GM21786 (cell line): ENCODE measurements around the gene C16orf90.
A peak's percentile ranks its signal among the peaks of the same experiment; 100 is the strongest.

Source experiments
- ATAC-seq: cut with Tn5 transposase; IDR thresholded peaks from one replicate; pipeline ENCODE4 v1.9.1; 2021; ENCODE audit not compliant: unreplicated experiment

The C16orf90 gene

DNA sequence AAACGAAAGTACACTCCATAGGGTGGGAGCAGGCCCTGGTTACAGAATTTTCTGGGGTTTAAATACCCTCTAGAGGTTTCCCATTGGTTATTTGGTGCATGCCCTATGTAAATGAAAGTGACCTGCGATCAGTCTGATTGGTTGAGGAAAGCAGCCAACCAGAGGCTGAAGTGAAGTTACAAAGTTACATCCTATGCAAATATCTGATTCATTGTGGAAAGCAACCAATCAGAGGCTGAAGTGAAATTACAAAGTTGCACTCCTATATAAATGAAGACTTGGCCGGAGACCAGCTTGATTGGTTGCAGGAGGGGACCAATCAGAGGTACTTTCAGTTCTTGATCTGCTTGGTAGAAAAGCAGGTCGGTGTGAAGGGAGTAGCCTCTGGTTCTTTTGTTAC is 27.4 kb downstream of the C16orf90 start:
- ATAC-seq = no peak

DNA sequence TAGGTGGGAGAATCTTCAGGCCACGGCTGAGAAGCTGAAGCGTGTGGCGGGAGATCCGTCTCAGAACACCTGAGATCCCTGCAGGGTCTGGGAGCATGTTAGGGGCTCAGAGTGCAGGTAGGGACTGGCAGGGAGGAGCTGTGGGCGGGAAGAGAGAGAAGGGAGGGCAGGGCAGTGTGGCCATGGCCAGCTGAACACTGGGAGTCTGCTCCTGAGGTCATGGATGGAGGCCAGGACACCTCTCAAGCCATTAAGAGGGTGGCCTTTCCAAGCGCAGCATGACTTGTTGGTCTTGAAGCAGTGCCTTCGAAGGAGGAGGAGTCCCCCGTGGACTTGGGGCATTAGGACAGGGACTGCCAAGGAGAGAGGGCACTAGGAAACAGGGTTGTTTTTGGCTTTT is 28.1 kb downstream of the C16orf90 start:
- ATAC-seq = no peak

- no peak for ATAC-seq
Observed at GRCh38 chr16:3465911-3466584, 29.2 kb downstream of the C16orf90 start.

GRCh38 chr16:3465301-3465700 is 30.0 kb downstream of the C16orf90 start:
- no peak for ATAC-seq

- ATAC-seq = no peak
Observed at GRCh38 chr16:3461151-3461550, 34.1 kb downstream of the C16orf90 start.

- no peak for ATAC-seq
Observed at GRCh38 chr16:3460585-3460984, 34.7 kb downstream of the C16orf90 start.

GRCh38 chr16:3460121-3460520 is 35.2 kb downstream of the C16orf90 start:
- ATAC-seq = no peak

- no peak for ATAC-seq
Observed at GRCh38 chr16:3459401-3460090, 35.7 kb downstream of the C16orf90 start.

DNA sequence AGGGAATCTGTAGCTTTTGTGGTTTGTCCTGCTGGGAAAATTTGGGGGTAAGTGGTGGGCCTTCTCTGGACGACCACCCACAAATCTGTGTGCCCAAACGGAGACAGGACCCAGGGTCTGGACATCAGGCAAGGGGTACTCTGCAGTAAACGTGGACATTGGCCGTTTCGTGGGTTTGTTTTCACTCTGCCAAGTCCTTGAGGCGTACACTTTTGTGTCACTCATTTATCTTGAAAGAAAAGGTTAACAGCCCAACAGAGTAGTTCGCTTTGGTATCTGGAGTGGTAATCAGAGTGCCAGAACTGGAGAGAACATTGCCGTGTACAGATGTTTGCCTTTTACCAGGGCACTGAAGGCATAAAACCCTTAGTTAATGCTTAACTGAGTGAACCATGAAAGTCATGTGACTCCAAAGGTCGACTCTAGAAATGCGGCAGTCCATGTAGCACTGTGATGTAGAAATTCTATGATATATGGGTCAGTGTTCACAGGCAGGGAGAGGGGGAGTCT is 36.4 kb downstream of the C16orf90 start:
- no peak for ATAC-seq

- peak; percentile 6 for ATAC-seq
Observed at GRCh38 chr16:3458278-3458851, 36.9 kb downstream of the C16orf90 start.

GRCh38 chr16:3457434-3458252 is 37.6 kb downstream of the C16orf90 start:
- peak; percentile 72 for ATAC-seq

DNA sequence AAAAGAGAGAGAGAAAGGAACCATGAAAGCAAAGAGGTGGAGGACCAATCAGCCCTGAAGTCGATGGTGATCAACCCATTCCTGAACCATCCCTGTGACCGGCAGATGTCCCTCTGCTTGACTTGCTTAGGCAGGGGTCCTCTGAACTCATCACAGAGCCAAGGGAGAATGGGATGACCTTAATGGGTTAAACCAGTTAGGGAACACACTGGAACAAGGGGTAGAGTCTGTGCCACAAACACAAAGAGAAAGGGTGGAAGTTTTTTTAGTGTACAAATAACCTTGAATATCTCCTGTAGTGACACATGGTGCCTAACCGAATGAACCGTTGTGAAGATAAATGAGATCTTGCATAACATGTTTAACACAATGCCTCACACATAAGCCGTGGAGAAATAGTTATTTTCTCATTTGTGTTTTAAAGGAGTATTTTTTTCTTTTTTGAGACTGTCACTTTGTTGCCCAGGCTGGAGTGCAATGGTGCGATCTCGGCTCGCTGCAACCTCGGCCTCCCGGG is 40.6 kb downstream of the C16orf90 start:
- ATAC-seq = no peak

DNA sequence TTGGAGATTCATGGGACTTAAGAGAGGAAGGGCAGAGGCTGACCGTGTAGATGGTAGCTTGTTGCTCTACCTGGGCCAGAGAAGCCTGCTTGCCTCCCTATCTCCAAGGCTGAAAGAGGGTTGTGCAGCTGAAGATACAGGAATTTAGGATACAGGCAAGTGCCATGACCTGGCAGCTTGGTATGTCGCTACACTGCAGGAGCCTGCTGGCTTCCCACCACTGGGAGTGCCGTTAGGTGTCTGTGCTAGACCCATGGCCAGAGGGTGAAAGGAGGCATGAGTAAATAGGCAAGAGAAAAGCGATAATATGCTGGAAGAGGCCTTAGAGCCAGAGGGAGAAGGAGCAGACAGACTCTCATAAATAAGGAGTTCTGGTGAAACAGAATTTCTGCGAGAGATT is 41.2 kb downstream of the C16orf90 start:
- ATAC-seq = no peak

DNA sequence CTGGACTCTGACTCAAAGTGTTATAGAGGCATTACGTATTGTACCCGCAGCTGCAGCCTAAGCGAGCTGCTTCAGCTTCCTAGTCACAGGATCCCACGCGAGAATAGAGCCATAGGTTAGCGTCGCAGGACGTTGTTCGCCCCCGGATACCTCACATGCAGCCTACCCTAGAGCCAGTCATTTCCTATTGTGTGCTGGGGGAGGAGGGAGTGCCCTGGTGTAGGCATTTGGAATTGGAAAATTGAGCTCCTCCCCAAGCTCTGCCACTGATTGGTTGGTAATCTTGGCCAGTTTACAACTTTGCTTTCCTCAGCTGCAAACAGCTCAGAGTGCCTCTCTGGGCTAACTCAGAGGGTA is 51.3 kb downstream of the C16orf90 start:
- peak; percentile 15 for ATAC-seq
